Stomach (tissue), 9 donors: Measurements from ENCODE around the gene PLEKHM3. TPM values are rescaled to one million over a fixed set of nuclear protein-coding genes. Genes with fewer than 3 reads are reported as not detected.
A peak's percentile ranks its signal among the peaks of the same experiment; 100 is the strongest.

Experiments
- DNase-seq, 2 donors: peaks; one replicate each; pipeline versions ENCODE4 v3.0.0 to v3.0.0-alpha.2; 2013 to 2019
- H3K27ac ChIP-seq, 5 donors: fragments of 200-600 bp in 4 of 5; sonication (generic) in 4 of 5; one replicate each; pipeline ENCODE4 v1.5.1; 2013 to 2019; ENCODE audit warnings: mild to moderate bottlenecking in 1 of 5, moderate library complexity in 1 of 5
- H3K27me3 ChIP-seq, 3 donors: fragments of 200-600 bp; sonication (generic); one replicate each; pipeline ENCODE4 v1.5.1; 2017 to 2019; ENCODE audit warnings: mixed run types in 1 of 3
- H3K36me3 ChIP-seq, 4 donors: fragments of 200-600 bp; sonication (generic); 1 replicate in 3 of 4; 2 replicates in 1 of 4; pipeline ENCODE4 v1.5.1; 2016 to 2019
- H3K4me1 ChIP-seq, 4 donors: fragments of 200-600 bp; sonication (generic); one replicate each; pipeline ENCODE4 v1.5.1; 2016 to 2019
- H3K4me3 ChIP-seq, 4 donors: fragments of 200-600 bp; sonication (generic) in 3 of 4; one replicate each; pipeline ENCODE4 v1.5.1; 2016 to 2019; ENCODE audit warnings: mild to moderate bottlenecking in 1 of 4
- H3K9me3 ChIP-seq, 4 donors: fragments of 200-600 bp; sonication (generic); one replicate each; pipeline ENCODE4 v1.5.1; 2016 to 2019
- CTCF ChIP-seq, 7 experiments: fragments of 450-650 bp in 4 of 7; fragments of 200-600 bp in 3 of 7; sonication (generic) in 3 of 7; IDR thresholded peaks; one replicate each; pipeline ENCODE4 v1.5.1; 2016 to 2019; ENCODE audit warnings: antibody characterized with exemption in 7 of 7, control low read depth in 2 of 7, mild to moderate bottlenecking in 1 of 7
- EP300 ChIP-seq: sonication (generic); formaldehyde crosslinking; IDR thresholded peaks from one replicate; pipeline ENCODE4 v1.6.1; 2017; ENCODE audit warnings: antibody characterized with exemption
- POLR2A ChIP-seq, 4 donors: fragments of 450-650 bp; IDR thresholded peaks; one replicate each; pipeline ENCODE4 v1.6.1; 2016; ENCODE audit warnings: antibody characterized with exemption in 4 of 4, control low read depth in 2 of 4, mild to moderate bottlenecking in 1 of 4, moderate library complexity in 1 of 4
- POLR2AphosphoS5 ChIP-seq, 3 donors: sonication (generic); formaldehyde crosslinking; IDR thresholded peaks; one replicate each; pipeline ENCODE4 v1.6.1; 2016; ENCODE audit warnings: antibody characterized with exemption in 3 of 3
- WGBS, 5 donors: extraction: QIAGEN DNeasy Blood & Tissue Kit in 3 of 5; methylation state at CpG; one replicate each; pipeline versions ENCODE4 v1.1.5 to v1.1.7; 2013 to 2018; 5-methylcytosine and 5-hydroxymethylcytosine counted together
- intact Hi-C: fragments of 100-400 bp; cut with DNase I; formaldehyde crosslinking; loops from one replicate; pipeline ENCODE4 v1.15.1; 2023; ENCODE audit warnings: low total_unique reads
- polyA plus RNA-seq, 3 donors: library from polyadenylated mRNA; stranded (reverse); fragments of 200-250 nt; gene quantifications; one replicate each; pipeline ENCODE4 v1.2.3, GENCODE V29; 2013
- total RNA-seq, 5 donors: library from RNA; depleted of rRNA; stranded (reverse); fragments of >200 nt; gene quantifications; one replicate each; pipeline versions ENCODE4 v1.1.0 to v1.2.3, GENCODE V29; 2014 to 2016
- donor health status: healthy with polysubstance abuse.
- donor health status: Bipolar disorder and iron deficiency.
- donor health status: healthy.

Gene PLEKHM3
- total and polyA plus RNA-seq, 8 donors, result 2.1 to 35.1 (median 5.4) TPM

GRCh38 chr2:207830778-207831438, 194.4 kb downstream of the PLEKHM3 start:
- no peaks in the 10 kb centered on the region for H3K27me3 ChIP-seq
- H3K27ac ChIP-seq, result no peak overlapping the region
- WGBS, 5 donors, result 89 to 98% (median 94%) methylated on average over 15 of the region's 15 CpGs
- peaks cover 0 to 20% (median 12%) of the 10 kb centered on the region in 4 donors for H3K36me3 ChIP-seq
- TF ChIP-seq POLR2AphosphoS5 (IDR thresholded peaks at IDR 0.05) (no peak), CTCF (IDR thresholded peaks at IDR 0.05) (no peak), POLR2A (IDR thresholded peaks at IDR 0.05) (no peak), EP300 (no peak)
- H3K9me3 ChIP-seq, result no peaks in the 10 kb centered on the region
- peaks cover 15 to 36% (median 25%) of the 10 kb centered on the region in 4 donors for H3K4me1 ChIP-seq
- intact Hi-C loops, result no loop called here
- no peak for DNase-seq
- no peak overlapping the region for H3K4me3 ChIP-seq

GRCh38 chr2:207828361-207829057, 196.8 kb downstream of the PLEKHM3 start:
- WGBS, 5 donors, result 65 to 79% (median 68%) methylated on average over 12 of the region's 12 CpGs
- intact Hi-C loops, result no loop called here
- peaks cover 15 to 47% (median 31%) of the 10 kb centered on the region in 4 donors for H3K4me1 ChIP-seq
- peak overlapping the region in 3 of 5 donors; percentile 31 to 38 (median 33) for H3K27ac ChIP-seq
- TF ChIP-seq EP300 (no peak), POLR2A (IDR thresholded peaks at IDR 0.05) (no peak), POLR2AphosphoS5 (IDR thresholded peaks at IDR 0.05) (no peak), CTCF (IDR thresholded peaks at IDR 0.05) (no peak)
- H3K4me3 ChIP-seq, result no peak overlapping the region
- H3K36me3 ChIP-seq, result peaks cover 0 to 27% (median 12%) of the 10 kb centered on the region in 4 donors
- H3K27me3 ChIP-seq, result no peaks in the 10 kb centered on the region
- peak in 1 of 2 donors; percentile 43 for DNase-seq
- H3K9me3 ChIP-seq, result no peaks in the 10 kb centered on the region

GRCh38 chr2:207825978-207826377, 199.3 kb downstream of the PLEKHM3 start:
- 73 to 90% (median 83%) methylated on average over 4 of the region's 4 CpGs for WGBS, 5 donors
- Histone ChIP-seq H3K36me3 (peaks cover 0 to 32% (median 12%) of the 10 kb centered on the region in 4 donors), H3K4me1 (peaks cover 15 to 49% (median 26%) of the 10 kb centered on the region in 4 donors), H3K27me3 (no peaks in the 10 kb centered on the region), H3K9me3 (no peaks in the 10 kb centered on the region), H3K4me3 (no peak overlapping the region), H3K27ac (peak overlapping the region in 3 of 5 donors; percentile 17 to 66 (median 49))
- DNase-seq, result peak in 1 of 2 donors; percentile 73
- TF ChIP-seq POLR2A (IDR thresholded peaks at IDR 0.05), result no peak
- no peak for TF ChIP-seq CTCF (IDR thresholded peaks at IDR 0.05)
- no peak for TF ChIP-seq EP300
- TF ChIP-seq POLR2AphosphoS5 (IDR thresholded peaks at IDR 0.05), result no peak
- intact Hi-C loops, result no loop called here

GRCh38 chr2:207825045-207825954, 200.0 kb downstream of the PLEKHM3 start:
- 69 to 91% (median 79%) methylated on average over 17 of the region's 17 CpGs for WGBS, 5 donors
- H3K4me3 ChIP-seq, result no peak overlapping the region

More at GRCh38 chr2:207825045-207825954, 200.0 kb downstream of the PLEKHM3 start:
- intact Hi-C loops, result no loop called here
- Histone ChIP-seq H3K9me3 (no peaks in the 10 kb centered on the region), H3K27ac (peak overlapping the region in 3 of 5 donors; percentile 17 to 66 (median 49)), H3K4me1 (peaks cover 15 to 53% (median 31%) of the 10 kb centered on the region in 4 donors), H3K36me3 (peaks cover 0 to 32% (median 12%) of the 10 kb centered on the region in 4 donors), H3K27me3 (no peaks in the 10 kb centered on the region)
- peak in 1 of 2 donors; percentile 18 for DNase-seq
- TF ChIP-seq EP300 (no peak), POLR2A (IDR thresholded peaks at IDR 0.05) (no peak), POLR2AphosphoS5 (IDR thresholded peaks at IDR 0.05) (no peak), CTCF (IDR thresholded peaks at IDR 0.05) (no peak)
